Neural cell (in vitro differentiated cells): Measurements from ENCODE around the gene GNAT2. TPM values are rescaled to one million over a fixed set of nuclear protein-coding genes. Genes with fewer than 3 reads are reported as not detected.

Source experiments
- H2AFZ ChIP-seq: fragments of 200-600, 300-800 bp; sonication (generic), shearing (Covaris generic); 2 replicates; pipeline ENCODE4 v1.6.0; 2014; ENCODE audit warnings: low read depth, mild to moderate bottlenecking, antibody characterized with exemption, low read length, moderate library complexity
- H3F3A ChIP-seq: fragments of 200-600 bp; shearing (Covaris generic); 2 replicates; pipeline ENCODE4 v1.6.1; 2016; ENCODE audit warnings: mild to moderate bottlenecking, moderate library complexity, mixed read lengths, antibody characterized with exemption, low read length; ENCODE audit not compliant: insufficient read depth, poor library complexity, severe bottlenecking
- H3K27ac ChIP-seq: fragments of 200-600, 300-800 bp; sonication (generic), shearing (Covaris generic); 2 replicates; pipeline ENCODE4 v1.5.1; 2014; ENCODE audit warnings: mild to moderate bottlenecking, low read length, moderate library complexity
- H3K27me3 ChIP-seq: fragments of 300-800, 200-600 bp; sonication (generic), shearing (Covaris generic); 2 replicates; pipeline ENCODE4 v1.6.0; 2014; ENCODE audit warnings: mild to moderate bottlenecking, low read depth, low read length, moderate library complexity; ENCODE audit not compliant: insufficient read depth
- H3K36me3 ChIP-seq: fragments of 300-800, 200-600 bp; sonication (generic), shearing (Covaris generic); 2 replicates; pipeline ENCODE4 v1.5.1; 2014; ENCODE audit warnings: mild to moderate bottlenecking, antibody characterized with exemption, low read length, moderate library complexity; ENCODE audit not compliant: insufficient read depth
- H3K4me2 ChIP-seq: fragments of 300-800, 200-600 bp; sonication (generic), shearing (Covaris generic); 2 replicates; pipeline ENCODE4 v1.6.0; 2014; ENCODE audit warnings: mild to moderate bottlenecking, low read length
- H3K4me3 ChIP-seq: fragments of 300-800, 200-600 bp; sonication (generic), shearing (Covaris generic); 2 replicates; pipeline ENCODE4 v1.5.1; 2014; ENCODE audit warnings: mild to moderate bottlenecking, low read length, moderate library complexity
- H3K79me2 ChIP-seq: fragments of 200-600 bp; shearing (Covaris generic); replicated peaks from 2 replicates; pipeline ENCODE4 v1.6.0; 2014; ENCODE audit warnings: mild to moderate bottlenecking, low read length, moderate library complexity; ENCODE audit not compliant: insufficient read depth
- H3K9ac ChIP-seq: fragments of 300-800, 200-600 bp; sonication (generic), shearing (Covaris generic); 2 replicates; pipeline ENCODE4 v1.6.1; 2016; ENCODE audit warnings: mild to moderate bottlenecking, low read length, mixed read lengths
- H3K9me2 ChIP-seq: fragments of 200-600 bp; shearing (Covaris generic); 2 replicates; pipeline ENCODE4 v1.6.1; 2016; ENCODE audit warnings: mild to moderate bottlenecking, low read length, mixed read lengths; ENCODE audit not compliant: insufficient read depth
- H3K9me3 ChIP-seq: fragments of 200-600, 300-800 bp; sonication (generic), shearing (Covaris generic); 2 replicates; pipeline ENCODE4 v1.6.1; 2016; ENCODE audit warnings: mild to moderate bottlenecking, mixed run types, low read length, moderate library complexity, mixed read lengths
- H4K20me1 ChIP-seq: fragments of 200-600 bp; shearing (Covaris generic); 2 replicates; pipeline ENCODE4 v1.6.1; 2016; ENCODE audit warnings: mild to moderate bottlenecking, mixed run types; ENCODE audit not compliant: insufficient read depth
- EP300 ChIP-seq: fragments of 450-650 bp; conservative IDR thresholded peaks from 2 replicates; pipeline ENCODE4 v1.6.1; 2014; ENCODE audit warnings: antibody characterized with exemption, mild to moderate bottlenecking, moderate library complexity; ENCODE audit not compliant: poor library complexity, severe bottlenecking
- EZH2 ChIP-seq: fragments of 200-600, 300-800 bp; shearing (Covaris generic), sonication (generic); IDR thresholded peaks from 2 replicates; pipeline ENCODE4 v1.6.1; 2014; ENCODE audit warnings: antibody characterized with exemption, low read length, borderline replicate concordance, mild to moderate bottlenecking; ENCODE audit not compliant: insufficient read depth, poor library complexity, severe bottlenecking
- MXI1 ChIP-seq: fragments of 450-650 bp; conservative IDR thresholded peaks from 2 replicates; pipeline ENCODE4 v1.6.1; 2014; ENCODE audit warnings: antibody characterized with exemption, mild to moderate bottlenecking; ENCODE audit not compliant: poor library complexity, severe bottlenecking
- POLR2AphosphoS5 ChIP-seq: IDR thresholded peaks from 2 replicates; pipeline ENCODE4 v1.6.1; 2012
- RAD21 ChIP-seq: fragments of 450-650 bp; conservative IDR thresholded peaks from 2 replicates; pipeline ENCODE4 v1.6.1; 2014; ENCODE audit warnings: antibody characterized with exemption, mild to moderate bottlenecking, moderate library complexity
- REST ChIP-seq: IDR thresholded peaks from 2 replicates; pipeline ENCODE4 v1.6.1; 2012; ENCODE audit warnings: borderline replicate concordance
- SMC3 ChIP-seq: fragments of 450-650 bp; conservative IDR thresholded peaks from 2 replicates; pipeline ENCODE4 v1.6.1; 2014; ENCODE audit warnings: antibody characterized with exemption, mild to moderate bottlenecking, moderate library complexity; ENCODE audit not compliant: poor library complexity
- polyA plus RNA-seq: library from polyadenylated mRNA; depleted of rRNA; stranded (reverse); fragments of >200 nt; gene quantifications from 2 replicates; pipeline ENCODE4 v1.2.3, GENCODE V29; 2014
- TF ChIP-seq, protein P1 (sequence below): fragments of 450-650 bp; IDR thresholded peaks from 2 replicates; pipeline ENCODE4 v1.5.1; 2014; ENCODE audit warnings: antibody characterized with exemption, mild to moderate bottlenecking, moderate library complexity; ENCODE audit not compliant: poor library complexity, severe bottlenecking

The GNAT2 gene
- polyA plus RNA-seq, 1 donor from 2014 or later: 1.5 TPM

GRCh38 chr1:109586055-109586454 is 33.4 kb downstream of the GNAT2 start:
- H3K9me2 ChIP-seq: no peaks in the 10 kb centered on the region
- no peaks in the 10 kb centered on the region for H4K20me1 ChIP-seq
- peaks cover 28% of the 10 kb centered on the region for H3K36me3 ChIP-seq
- H3K4me3 ChIP-seq: no peak overlapping the region
- no peak overlapping the region for H3K27ac ChIP-seq
- H3K9ac ChIP-seq: no peak overlapping the region
- H3K9me3 ChIP-seq: no peaks in the 10 kb centered on the region
- no peak overlapping the region for H2AFZ ChIP-seq
- no peaks in the 10 kb centered on the region for H3K27me3 ChIP-seq
- H3K79me2 ChIP-seq: no peaks in the 10 kb centered on the region
- no peaks in the 10 kb centered on the region for H3F3A ChIP-seq
- no peak overlapping the region for H3K4me2 ChIP-seq
- TF ChIP-seq EP300 (no peak), RAD21 (no peak), SMC3 (no peak), EZH2 (no peak), POLR2AphosphoS5 (no peak), REST (no peak)
- TF ChIP-seq, protein P1, sequence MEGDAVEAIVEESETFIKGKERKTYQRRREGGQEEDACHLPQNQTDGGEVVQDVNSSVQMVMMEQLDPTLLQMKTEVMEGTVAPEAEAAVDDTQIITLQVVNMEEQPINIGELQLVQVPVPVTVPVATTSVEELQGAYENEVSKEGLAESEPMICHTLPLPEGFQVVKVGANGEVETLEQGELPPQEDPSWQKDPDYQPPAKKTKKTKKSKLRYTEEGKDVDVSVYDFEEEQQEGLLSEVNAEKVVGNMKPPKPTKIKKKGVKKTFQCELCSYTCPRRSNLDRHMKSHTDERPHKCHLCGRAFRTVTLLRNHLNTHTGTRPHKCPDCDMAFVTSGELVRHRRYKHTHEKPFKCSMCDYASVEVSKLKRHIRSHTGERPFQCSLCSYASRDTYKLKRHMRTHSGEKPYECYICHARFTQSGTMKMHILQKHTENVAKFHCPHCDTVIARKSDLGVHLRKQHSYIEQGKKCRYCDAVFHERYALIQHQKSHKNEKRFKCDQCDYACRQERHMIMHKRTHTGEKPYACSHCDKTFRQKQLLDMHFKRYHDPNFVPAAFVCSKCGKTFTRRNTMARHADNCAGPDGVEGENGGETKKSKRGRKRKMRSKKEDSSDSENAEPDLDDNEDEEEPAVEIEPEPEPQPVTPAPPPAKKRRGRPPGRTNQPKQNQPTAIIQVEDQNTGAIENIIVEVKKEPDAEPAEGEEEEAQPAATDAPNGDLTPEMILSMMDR: no peak

GRCh38 chr1:109584766-109585165 is 34.6 kb downstream of the GNAT2 start:
- TF ChIP-seq POLR2AphosphoS5 (no peak), RAD21 (no peak), MXI1 (no peak)
- Histone ChIP-seq H3K4me2 (no peak overlapping the region), H3K9me2 (no peaks in the 10 kb centered on the region), H3F3A (no peaks in the 10 kb centered on the region), H3K79me2 (no peaks in the 10 kb centered on the region), H4K20me1 (no peaks in the 10 kb centered on the region), H3K9ac (no peak overlapping the region), H3K9me3 (no peaks in the 10 kb centered on the region), H3K36me3 (peaks cover 33% of the 10 kb centered on the region), H3K27ac (no peak overlapping the region), H3K4me3 (no peak overlapping the region), H2AFZ (no peak overlapping the region), H3K27me3 (no peaks in the 10 kb centered on the region)

GRCh38 chr1:109582021-109582420 is 37.4 kb downstream of the GNAT2 start:
- Histone ChIP-seq H2AFZ (no peak overlapping the region), H3K9ac (no peak overlapping the region), H3F3A (no peaks in the 10 kb centered on the region), H3K9me2 (no peaks in the 10 kb centered on the region), H3K27ac (no peak overlapping the region), H4K20me1 (no peaks in the 10 kb centered on the region), H3K36me3 (peaks cover 22% of the 10 kb centered on the region), H3K79me2 (peaks cover 4% of the 10 kb centered on the region), H3K4me2 (no peak overlapping the region), H3K27me3 (no peaks in the 10 kb centered on the region), H3K9me3 (no peaks in the 10 kb centered on the region), H3K4me3 (no peak overlapping the region)
- TF ChIP-seq POLR2AphosphoS5 (no peak), SMC3 (no peak)
- TF ChIP-seq, protein P1: no peak
